Body of pancreas (tissue), 4 donors: Measurements from ENCODE around the gene JSRP1. TPM values are rescaled to one million over a fixed set of nuclear protein-coding genes. Genes with fewer than 3 reads are reported as not detected.

ENCODE experiments used
- ATAC-seq: fragments of 150-250 bp; one replicate; pipeline ENCODE4 v1.9.1; 2016
- DNase-seq, 4 donors: peaks; one replicate each; pipeline ENCODE4 v3.0.0-alpha.2; 2019
- H3K27ac ChIP-seq, 4 donors: fragments of 200-600 bp; sonication (generic); 1 replicate in 3 of 4; 2 replicates in 1 of 4; pipeline versions ENCODE4 v1.5.1 to v1.6.1; 2016 to 2019; ENCODE audit warnings: mild to moderate bottlenecking in 1 of 4, mixed read lengths in 1 of 4, moderate library complexity in 1 of 4
- H3K27me3 ChIP-seq, 2 donors: fragments of 200-600 bp; sonication (generic); one replicate each; pipeline ENCODE4 v1.6.0; 2016; ENCODE audit warnings: mild to moderate bottlenecking in 1 of 2
- H3K36me3 ChIP-seq, 2 donors: fragments of 200-600 bp; sonication (generic); replicated peaks in 1 of 2; 2 replicates each; pipeline ENCODE4 v1.5.1; 2016; ENCODE audit warnings: low read depth in 2 of 2; ENCODE audit not compliant: insufficient read depth in 1 of 2
- H3K4me1 ChIP-seq: fragments of 200-600 bp; sonication (generic); one replicate; pipeline ENCODE4 v1.6.0; 2016
- H3K4me3 ChIP-seq, 2 donors: fragments of 200-600 bp; sonication (generic); 1 replicate in 1 of 2; 2 replicates in 1 of 2; pipeline ENCODE4 v1.5.1; 2016 to 2019
- H3K9me3 ChIP-seq, 3 donors: fragments of 200-600 bp; sonication (generic); 1 replicate in 2 of 3; 2 replicates in 1 of 3; pipeline ENCODE4 v1.5.1; 2016
- CTCF ChIP-seq, 7 experiments: fragments of 450-650 bp in 4 of 7; fragments of 200-600 bp in 3 of 7; sonication (generic) in 3 of 7; IDR thresholded peaks; one replicate each; pipeline ENCODE4 v1.5.1; 2016 to 2019; ENCODE audit warnings: antibody characterized with exemption in 7 of 7
- POLR2A ChIP-seq, 3 donors: fragments of 450-650 bp; IDR thresholded peaks; one replicate each; pipeline ENCODE4 v1.6.1; 2016; ENCODE audit warnings: antibody characterized with exemption in 3 of 3, mild to moderate bottlenecking in 2 of 3
- WGBS, 2 donors: methylation state at CpG; one replicate each; pipeline ENCODE4 v1.1.5; 2017; 5-methylcytosine and 5-hydroxymethylcytosine counted together
- intact Hi-C: fragments of 100-400 bp; cut with DNase I; formaldehyde crosslinking; loops from one replicate; pipeline ENCODE4 v1.15.1; 2023
- total RNA-seq, 2 donors: library from RNA; depleted of rRNA; stranded (reverse); fragments of >200 nt; gene quantifications; one replicate each; pipeline ENCODE4 v1.1.0, GENCODE V29; 2016

The JSRP1 gene
- total RNA-seq, 2 donors from 2014 or later: not detected

GRCh38 chr19:2233601-2234280 is 22.5 kb downstream of the JSRP1 start:
- TF ChIP-seq CTCF (IDR thresholded peaks at IDR 0.05) (no peak), POLR2A (IDR thresholded peaks at IDR 0.05) (no peak)
- peak overlapping the region in 2 of 4 donors; percentile 26 to 29 for H3K27ac ChIP-seq
- intact Hi-C loops: no loop called here
- 84 to 91% methylated on average over 20 to 25 of the region's 25 CpGs for WGBS, 2 donors
- H3K9me3 ChIP-seq: no peaks in the 10 kb centered on the region
- ATAC-seq: no peak
- no peaks in the 10 kb centered on the region for H3K27me3 ChIP-seq
- H3K4me3 ChIP-seq: no peak overlapping the region
- peaks cover 43% of the 10 kb centered on the region for H3K4me1 ChIP-seq
- H3K36me3 ChIP-seq: peaks cover 4 to 8% of the 10 kb centered on the region in 2 donors
- DNase-seq: no peak

- Histone ChIP-seq H3K9me3 (no peaks in the 10 kb centered on the region), H3K36me3 (peaks cover 4 to 8% of the 10 kb centered on the region in 2 donors), H3K4me1 (peaks cover 30% of the 10 kb centered on the region), H3K27me3 (no peaks in the 10 kb centered on the region), H3K27ac (peak overlapping the region in 1 of 4 donors; percentile 29), H3K4me3 (no peak overlapping the region)
- intact Hi-C loops: no loop called here
- DNase-seq (no peak), ATAC-seq (no peak)
- 85 to 89% methylated on average over 28 to 30 of the region's 30 CpGs for WGBS, 2 donors
- no peak for TF ChIP-seq POLR2A (IDR thresholded peaks at IDR 0.05)
- no peak for TF ChIP-seq CTCF (IDR thresholded peaks at IDR 0.05)
These were observed 23.7 kb downstream of the JSRP1 start for GRCh38 chr19:2232286-2233151.

GRCh38 chr19:2231621-2232221 is 24.5 kb downstream of the JSRP1 start:
- WGBS, 2 donors: 71 to 76% methylated on average over 10 to 20 of the region's 21 CpGs
- intact Hi-C loops: no loop called here
- DNase-seq (no peak), ATAC-seq (no peak)
- TF ChIP-seq CTCF (IDR thresholded peaks at IDR 0.05) (no peak), POLR2A (IDR thresholded peaks at IDR 0.05) (peak in 1 of 3 donors; percentile 14)
- Histone ChIP-seq H3K9me3 (no peaks in the 10 kb centered on the region), H3K27ac (peak overlapping the region in 1 of 4 donors; percentile 3), H3K36me3 (peaks cover 8 to 10% of the 10 kb centered on the region in 2 donors), H3K27me3 (no peaks in the 10 kb centered on the region), H3K4me1 (peaks cover 27% of the 10 kb centered on the region), H3K4me3 (no peak overlapping the region)

GRCh38 chr19:2230807-2231533 is 25.2 kb downstream of the JSRP1 start:
- TF ChIP-seq CTCF (IDR thresholded peaks at IDR 0.05) (no peak), POLR2A (IDR thresholded peaks at IDR 0.05) (no peak)
- ATAC-seq: no peak
- 60 to 71% methylated on average over 2 to 12 of the region's 12 CpGs for WGBS, 2 donors
- Histone ChIP-seq H3K27ac (peak overlapping the region in 2 of 4 donors; percentile 3 to 38), H3K36me3 (peaks cover 8 to 15% of the 10 kb centered on the region in 2 donors), H3K4me1 (peaks cover 27% of the 10 kb centered on the region), H3K4me3 (no peak overlapping the region), H3K27me3 (no peaks in the 10 kb centered on the region), H3K9me3 (no peaks in the 10 kb centered on the region)
- no peak for DNase-seq
- intact Hi-C loops: no loop called here
